Dermis blood vessel endothelial cell (primary cell): ENCODE measurements around the gene BAG5. TPM values are rescaled to one million over a fixed set of nuclear protein-coding genes. Genes with fewer than 3 reads are reported as not detected.

Source experiments
- DNase-seq: peaks from one replicate; pipeline ENCODE4 v3.0.0; 2010
- total RNA-seq: library from RNA; depleted of rRNA; stranded (reverse); fragments of >200 nt; gene quantifications from 2 replicates; pipeline ENCODE4 v1.2.3, GENCODE V29; 2014

The BAG5 gene
- total RNA-seq, 1 donor from 2014 or later, result 35.4 TPM

DNA sequence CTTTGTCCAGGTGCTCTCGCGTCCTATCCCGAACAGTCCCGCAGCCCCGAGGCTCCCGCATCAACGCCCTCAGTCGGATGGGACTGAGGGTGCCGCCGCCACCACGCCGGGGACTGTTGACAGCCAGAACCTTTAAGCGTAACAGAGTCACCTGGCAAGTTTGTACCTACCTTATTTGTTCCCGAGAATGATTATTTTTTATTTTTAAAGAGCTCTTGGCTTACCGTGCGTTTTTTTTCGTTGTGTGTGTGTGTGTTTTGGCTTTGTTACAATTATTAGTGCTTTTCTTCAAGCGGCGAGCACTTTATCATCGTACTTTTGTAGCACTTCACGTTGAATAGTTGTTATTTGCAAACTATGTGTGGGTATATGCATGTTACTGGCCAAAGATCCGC lies 766 bp upstream of the BAG5 start:
- DNase-seq, result no peak

DNA sequence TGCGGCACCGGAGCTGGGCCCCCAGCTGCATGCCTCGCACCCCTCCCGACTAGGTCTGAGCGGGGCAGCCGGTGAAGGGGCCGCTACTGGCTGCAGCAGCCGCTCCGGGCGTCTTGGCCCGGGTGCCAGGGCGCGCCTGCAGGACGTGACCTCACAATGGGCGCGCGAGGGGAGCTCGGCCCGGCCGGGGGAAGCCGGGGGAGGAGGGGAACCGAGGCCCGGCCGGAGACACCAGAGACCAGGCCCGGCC lies 353 bp downstream of the BAG5 start:
- peak; percentile 79 for DNase-seq

DNA sequence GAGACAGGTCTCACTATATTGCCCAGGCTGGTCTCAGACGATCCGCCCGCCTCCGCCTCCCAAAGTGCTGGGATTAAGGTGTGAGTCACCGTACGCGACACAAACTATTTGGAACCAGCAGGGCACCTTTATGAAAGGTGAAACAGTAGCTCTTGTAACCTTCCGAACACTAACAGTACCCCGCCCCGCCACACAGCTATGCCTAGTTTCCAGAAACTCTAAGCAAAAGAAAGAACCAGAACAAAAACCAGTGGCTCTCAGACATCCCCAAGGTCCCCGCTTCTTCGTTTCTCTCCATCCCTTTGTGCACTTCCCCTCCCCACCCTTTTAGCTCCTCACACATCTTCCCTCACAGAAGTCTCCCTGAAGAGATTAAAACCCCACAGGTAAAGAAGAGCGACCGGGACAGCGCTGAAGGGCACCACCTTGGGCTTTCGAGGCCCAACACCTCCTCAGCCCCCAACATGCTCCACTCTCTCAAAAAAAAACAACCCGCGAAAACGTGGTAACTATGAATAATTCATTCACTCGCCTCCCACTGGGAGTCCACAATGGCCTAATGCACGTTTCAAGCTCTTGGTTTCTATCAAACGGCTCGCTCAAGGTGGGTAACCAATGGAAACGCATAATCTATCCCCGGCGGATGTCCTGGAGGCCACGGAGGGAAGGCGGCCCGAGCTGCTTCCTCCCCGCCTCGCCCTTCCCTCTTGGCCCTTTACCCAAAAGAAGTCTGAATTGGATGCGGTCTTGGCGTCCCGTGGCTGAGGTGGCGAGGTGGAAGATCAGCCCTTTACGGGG lies 877 bp downstream of the BAG5 start:
- peak; percentile 84 for DNase-seq

DNA sequence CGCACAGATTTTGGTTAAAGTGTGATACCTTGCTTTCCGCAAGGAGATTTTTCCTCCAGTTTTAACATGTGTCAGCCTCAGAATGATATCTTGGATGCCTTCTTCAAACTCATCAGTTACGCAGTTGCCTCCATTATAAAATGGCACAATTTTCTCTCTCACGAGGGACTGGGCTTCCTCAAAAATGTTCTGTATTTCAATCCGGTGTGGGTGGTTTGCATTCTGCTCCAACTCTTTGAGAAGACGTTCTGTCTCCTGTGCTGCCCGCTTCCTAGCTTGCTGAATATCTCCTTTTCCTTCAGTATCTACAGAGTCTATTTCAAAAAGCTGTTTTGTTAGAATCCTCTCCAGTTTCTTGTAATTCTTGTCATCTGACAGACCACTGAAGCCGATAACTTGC lies 1.8 kb downstream of the BAG5 start:
- DNase-seq, result no peak

DNA sequence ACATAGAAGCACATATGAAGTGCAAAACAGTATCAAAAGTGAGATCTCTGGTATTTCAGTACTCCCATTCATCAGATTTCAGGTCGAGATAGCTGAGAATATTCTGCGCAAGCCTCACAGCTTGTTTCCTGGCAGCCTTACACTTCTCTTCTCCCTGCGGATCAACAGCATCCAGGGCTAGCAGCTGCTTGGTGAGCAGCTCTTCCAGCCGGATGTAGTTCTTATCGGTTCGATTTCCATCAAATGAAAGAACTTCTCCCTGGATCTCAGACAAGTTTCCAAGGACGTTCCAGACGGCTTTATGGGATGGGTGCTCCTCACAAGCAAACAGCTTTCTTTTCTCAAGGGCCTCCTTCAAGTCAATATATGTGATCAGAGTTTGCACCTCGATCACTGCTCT lies 2.7 kb downstream of the BAG5 start:
- DNase-seq, result no peak

DNA sequence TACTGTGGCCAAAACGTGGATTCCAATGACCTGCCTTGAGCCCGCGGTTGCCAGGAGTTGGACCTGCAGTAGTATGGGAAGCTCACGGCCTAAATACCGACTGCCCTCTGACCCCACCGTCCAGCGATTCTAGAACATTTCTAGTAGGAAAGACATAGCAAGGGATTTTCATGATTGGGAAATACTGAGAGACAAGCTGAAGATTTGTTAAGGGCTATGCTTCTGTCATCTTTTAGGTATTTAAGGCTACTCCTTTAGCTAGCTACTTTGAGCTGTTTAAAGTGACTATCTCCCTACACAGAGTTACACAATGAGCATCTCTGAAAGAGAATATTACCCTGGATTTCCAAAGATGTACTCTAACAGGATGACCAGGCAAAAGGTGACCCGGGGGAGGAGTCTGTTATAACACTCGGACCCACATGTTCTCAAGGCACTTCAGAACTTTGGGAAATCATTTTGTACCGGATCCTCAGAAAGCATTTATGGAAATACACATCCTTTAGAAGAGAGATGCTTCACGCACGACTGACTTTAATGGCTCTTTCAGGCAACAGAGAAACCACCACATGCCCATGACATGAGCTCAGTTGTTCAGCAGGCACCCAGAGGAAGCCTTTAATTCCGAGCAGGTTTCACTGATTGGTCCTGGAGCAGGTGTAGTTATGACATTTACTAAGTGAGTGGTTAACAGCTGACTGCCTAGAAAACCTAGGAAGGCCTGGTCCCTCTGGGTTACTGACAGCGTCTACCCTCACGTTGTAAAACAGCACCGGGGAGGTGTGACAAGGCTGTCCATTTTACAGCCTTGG lies 4.2 kb downstream of the BAG5 start:
- no peak for DNase-seq

DNA sequence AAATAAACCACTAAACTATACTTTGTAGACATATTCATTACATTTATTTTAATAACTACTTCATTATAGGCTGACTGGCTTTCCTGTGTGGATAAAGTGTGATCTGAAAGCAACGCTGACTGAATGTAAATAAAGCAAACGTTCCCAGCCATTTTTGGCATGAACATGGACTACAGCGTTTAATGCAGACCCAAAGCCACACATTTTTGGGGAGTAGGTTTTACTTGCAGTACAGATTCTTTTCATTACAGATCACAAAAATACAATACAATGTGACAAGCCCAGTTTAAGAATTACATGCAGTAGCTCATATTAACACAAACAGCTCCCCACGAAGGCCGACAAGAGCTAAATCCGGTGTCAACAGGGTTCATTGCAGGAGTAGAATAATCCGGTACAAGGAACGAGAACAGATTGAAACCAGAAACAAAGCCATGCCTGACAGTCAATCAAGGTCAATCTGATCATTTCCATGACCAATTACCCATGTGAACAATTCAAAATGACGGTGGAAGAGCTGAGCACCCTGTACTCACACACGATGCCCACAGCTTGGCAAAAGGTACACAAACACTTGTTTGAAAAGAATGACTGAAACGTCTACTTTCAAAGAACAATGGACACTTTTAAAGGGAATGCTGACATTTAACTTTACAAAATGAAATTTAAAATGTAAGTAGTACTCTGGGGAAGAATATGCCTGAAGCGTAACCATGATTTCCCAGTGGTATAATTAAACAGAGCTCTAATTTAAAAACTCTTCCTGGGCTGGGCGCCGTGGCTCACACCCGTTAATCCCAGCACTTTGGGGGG lies 5.3 kb downstream of the BAG5 start:
- DNase-seq, result no peak

DNA sequence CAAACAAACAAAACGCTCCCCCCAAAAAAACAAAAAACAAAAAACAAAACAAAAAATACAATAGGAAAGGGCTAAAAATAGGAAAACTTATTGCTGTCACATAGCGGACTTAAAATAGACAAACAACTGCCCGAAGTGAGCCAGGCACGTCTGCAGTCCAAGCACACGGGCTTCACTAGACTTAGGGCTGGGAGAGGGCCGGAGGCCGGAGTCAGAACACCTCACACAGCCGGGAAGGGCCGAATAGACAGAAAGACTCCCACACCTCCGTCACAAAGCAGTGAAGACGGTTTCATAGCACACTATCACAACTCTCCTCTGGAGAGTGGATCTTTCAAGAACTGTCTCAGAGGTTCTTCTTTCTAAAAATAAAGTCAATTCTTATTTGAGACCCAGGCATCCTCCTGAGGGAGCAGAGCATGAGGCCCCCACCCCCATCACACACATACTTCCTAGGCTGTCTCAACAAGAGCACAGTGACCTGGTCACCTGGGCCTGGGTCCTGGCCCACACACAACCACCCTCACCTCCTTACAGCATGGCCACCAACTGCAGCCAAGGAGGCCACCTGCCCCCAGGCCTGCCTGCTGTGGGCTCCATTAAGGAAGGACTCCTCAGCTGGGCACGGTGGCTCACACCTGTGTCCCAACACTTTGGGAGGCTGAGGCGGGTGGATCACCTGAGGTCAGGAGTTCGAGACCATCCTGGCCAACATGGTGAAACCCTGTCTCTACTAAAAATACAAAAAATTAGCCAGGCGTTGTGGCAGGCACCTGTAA lies 6.7 kb downstream of the BAG5 start:
- DNase-seq, result no peak

DNA sequence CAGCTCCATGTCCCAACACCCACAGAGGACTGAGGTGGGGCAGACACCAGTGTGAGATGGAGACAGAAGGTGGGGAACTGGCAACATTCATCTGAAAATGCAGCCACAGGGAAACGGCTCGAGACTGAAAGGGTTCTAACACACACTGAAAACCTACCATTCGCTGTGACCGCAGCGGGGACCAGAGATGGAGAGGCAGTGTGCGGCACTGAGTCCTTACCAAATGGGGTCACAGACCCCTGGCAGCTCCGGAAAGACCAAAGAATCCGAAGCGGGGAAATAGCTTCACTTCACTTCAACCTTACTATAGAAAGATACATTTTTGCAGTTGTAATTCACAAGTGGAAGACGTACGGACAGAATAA lies 9.6 kb downstream of the BAG5 start:
- no peak for DNase-seq

DNA sequence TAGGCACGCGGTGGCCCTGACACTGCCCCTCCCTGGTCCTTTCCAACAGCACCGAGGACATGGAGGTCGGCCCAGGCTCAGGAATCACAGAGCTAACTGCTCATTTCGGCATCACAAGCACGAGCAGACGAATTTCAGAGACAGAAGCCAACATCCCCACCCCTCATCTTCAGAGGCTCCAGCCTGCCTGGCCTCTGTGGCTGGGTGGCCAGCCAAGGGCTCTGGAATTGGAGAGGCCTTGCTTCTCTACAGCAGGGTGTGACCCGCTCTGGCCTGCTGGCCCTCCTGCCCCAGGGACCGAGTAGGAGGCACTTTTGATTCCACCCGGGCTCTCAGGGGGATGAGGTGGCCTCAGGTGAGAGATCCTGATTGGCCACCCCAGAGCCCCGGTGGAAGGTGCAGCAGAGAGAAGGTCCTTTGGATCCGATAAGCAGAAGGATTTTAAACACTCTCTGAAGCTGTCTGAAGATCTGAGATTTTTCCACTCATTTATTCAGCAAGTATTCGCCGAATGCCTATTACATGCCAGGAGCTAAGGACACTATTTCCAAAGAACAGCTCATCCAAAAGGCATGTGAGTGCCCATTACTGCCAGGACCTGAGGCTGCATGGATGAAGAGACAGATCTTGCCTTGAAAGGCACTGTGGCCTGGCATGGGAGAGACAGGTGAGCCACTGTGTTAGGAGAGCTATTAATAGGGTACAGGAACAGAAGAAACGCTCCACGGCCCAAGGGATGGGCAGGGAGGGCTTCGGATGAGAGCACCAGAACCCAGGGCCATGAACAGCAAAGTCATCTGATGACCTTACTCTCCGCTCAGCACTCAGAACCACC lies 10.2 kb downstream of the BAG5 start:
- DNase-seq, result no peak

DNA sequence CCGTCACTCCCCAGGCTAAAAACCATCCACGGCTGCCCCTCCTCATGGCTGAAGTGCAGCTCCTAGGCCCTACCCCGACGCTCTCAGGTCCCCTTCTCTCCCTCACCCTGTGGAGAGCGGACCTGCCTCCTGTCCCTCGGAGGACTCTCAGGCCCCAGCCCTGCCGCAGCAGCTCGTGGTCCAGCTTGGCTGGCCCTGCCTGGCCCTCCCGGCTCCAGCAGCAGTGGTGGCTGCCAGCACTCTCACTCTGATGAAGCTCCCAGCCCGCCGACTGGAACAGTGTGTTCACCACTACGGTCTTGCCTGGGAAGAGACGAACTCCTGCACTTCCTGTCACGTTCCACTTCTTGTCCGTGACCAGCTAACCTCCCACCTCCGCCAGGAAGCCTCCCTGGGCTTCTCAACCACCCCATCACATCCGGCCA lies 11.1 kb downstream of the BAG5 start:
- DNase-seq, result no peak

DNA sequence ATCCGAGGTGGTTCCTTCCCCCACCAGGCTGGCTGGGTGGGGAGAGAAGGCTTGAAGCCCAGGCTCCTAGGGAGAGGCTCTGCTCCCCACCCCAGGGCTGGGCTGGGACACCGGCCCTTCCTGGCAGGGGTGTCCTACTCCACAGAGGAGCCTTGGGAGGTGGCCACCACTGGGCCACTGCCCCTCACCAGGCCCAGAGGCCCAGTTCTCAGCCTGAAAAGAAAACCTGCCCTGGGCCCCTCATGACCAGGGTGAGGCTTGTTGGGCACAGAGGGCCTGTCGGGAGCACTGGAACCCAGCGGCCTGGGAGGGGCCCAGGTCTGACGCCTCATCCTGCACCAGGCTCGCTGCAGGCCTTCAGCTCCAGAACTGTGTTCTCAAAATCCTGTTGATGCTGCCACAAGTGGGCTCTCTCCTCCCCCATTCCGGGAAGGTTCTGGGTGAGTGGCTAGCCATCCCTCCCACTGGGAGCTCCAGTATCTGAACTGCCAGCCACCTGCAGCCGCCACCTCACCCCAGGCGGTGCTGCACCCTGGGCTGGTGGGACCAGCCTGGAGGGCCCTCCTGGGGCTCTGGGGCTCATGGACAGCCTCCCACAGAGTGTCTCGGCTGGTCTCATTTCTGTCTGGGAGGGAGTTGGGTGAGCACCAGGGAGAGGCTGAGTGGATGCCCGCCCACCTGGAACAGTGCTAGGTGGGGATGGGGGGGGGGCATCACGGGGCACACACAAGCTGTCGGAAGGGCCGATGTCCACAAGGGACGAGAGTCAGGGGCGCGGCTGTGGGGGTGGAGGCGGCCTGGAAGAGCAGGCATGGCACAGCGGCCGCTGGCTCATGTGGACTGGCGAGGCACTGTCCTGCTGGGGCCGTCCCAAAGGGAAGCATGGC lies 11.8 kb downstream of the BAG5 start:
- DNase-seq, result no peak

DNA sequence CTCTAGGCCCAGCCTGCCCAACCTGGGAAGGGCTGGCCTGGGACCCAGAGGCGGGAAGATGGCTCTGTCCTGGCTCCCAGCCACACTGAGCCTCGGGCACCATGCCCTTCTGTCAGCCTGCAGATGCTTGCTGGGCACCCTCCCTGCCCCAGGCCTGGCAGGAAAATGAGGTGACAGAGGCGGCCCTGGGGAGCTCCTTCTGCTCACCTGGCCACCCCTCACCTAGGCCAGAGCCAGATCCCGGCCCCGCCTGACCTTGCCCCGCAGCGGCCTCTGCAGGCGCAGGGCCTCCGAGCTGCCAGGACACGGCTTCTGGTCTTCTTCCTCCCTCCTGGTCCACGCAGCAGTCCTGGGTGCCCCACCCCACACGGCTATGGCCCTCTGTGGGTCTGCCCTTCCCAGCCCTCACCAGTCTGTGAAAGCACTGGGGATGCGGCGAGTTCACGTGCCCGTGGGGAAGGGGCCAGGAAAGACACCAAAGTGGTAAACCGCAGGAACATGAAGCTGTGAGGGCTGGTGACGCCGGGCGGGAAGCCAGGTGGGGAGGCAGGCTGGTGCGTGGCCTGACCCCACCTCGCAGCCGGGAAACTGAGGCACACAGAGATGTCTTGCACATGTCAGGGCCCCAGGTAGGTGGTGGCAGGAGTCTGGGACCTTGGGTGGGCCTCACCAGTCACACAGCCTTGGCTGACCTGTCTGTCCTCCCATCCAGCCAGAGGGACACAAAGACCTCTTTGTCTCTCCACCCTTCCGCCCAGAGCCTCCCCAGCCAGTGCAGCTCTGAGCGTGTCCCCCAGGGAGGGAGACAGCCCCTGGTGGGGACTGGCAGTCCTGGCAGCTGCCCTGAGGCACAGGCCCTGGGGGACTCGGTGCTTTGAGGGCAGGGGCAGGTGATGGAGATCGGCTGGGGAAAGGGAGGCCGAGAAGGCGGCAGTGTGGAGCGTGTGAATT lies 12.8 kb downstream of the BAG5 start:
- DNase-seq, result no peak

DNA sequence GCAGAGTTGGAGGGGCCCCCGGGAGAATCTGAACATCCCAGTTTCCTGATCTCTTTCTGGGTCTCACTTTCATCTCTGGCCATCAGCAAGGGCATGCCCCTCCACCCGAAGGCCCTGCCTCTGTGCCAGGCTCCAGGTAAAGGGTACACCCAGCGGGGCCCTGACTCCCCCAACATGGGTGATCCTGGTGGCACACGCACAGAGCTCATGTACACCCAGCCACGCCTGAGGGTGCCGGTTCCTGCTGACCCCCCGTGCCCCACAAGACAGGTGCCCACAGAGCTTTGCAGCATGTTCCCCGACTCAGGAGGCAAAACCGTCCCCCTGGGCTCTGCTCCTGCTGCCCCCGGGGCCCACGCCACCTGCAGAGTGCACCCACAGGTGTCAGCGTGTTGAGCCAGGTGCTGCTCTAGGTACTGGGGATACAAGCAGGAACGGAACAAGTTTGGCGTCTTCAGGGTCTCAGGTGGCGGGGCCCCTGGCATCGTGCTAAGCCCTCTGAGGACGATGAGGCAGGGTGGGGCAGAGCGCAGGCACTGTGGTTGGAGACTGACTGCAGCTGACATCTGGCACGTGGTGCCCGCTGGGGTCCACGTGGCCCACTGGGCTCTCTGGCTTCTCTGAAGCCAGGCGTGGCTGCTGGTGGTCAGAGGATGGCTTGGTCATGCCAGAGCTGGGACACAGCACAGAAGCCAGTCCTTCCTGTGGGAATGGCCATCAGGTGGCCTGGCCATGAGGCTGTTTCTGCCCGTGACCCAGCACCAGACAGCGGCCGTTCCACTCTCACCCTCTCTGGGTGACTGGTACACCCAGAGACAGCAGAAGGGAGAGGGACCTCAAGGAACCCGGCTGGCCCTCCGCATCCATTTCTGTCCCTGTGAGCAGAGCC lies 13.8 kb downstream of the BAG5 start:
- DNase-seq, result no peak

DNA sequence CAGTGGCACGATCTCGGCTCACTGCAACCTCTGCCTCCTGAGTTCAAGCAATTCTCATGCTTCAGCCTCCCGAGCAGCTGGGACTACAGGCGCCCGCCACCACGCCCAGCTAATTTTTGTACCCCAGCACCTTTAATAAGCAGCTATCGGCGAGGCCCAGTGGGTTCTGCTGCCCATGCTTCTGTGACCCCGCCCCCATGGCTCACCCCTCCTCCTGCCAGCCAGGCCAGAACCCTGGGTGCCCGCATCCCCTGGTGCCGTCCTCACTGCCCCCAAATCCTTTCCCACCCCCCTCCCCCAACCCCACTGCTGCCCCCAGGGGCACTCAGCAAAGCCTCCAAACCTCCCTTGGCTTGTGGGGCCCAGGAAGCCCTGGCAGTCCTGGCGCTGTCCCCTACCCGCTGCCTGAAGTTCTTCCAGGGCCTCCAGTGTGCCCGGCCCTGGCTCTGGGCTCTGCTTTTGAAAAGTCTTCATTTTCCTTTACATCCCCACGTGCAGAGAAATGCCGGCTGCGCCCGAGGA lies 14.5 kb downstream of the BAG5 start:
- DNase-seq, result no peak

DNA sequence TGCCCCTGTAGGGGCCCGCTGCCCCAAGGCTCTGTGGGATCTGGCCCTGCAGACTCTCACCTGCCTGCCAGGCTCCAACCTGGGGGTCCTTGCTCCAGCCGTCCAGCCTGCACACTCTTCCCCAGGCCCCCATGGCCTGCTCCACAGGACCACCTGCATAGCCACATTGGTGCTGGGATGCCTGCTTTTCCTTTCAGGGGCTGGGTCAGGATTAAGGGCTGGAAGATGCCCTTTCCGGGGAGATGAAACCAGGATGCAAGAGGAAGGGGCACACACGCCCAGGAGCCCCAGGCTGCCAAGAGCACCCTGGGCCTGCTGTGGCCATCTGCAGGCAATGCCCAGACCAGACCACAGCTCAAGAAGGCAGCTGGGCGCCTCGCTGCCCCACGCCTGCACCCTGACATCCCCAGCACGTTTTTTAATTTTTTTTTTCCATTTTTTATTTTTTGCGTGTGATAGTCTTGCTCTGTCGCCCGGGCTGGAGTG lies 15.0 kb downstream of the BAG5 start:
- no peak for DNase-seq

DNA sequence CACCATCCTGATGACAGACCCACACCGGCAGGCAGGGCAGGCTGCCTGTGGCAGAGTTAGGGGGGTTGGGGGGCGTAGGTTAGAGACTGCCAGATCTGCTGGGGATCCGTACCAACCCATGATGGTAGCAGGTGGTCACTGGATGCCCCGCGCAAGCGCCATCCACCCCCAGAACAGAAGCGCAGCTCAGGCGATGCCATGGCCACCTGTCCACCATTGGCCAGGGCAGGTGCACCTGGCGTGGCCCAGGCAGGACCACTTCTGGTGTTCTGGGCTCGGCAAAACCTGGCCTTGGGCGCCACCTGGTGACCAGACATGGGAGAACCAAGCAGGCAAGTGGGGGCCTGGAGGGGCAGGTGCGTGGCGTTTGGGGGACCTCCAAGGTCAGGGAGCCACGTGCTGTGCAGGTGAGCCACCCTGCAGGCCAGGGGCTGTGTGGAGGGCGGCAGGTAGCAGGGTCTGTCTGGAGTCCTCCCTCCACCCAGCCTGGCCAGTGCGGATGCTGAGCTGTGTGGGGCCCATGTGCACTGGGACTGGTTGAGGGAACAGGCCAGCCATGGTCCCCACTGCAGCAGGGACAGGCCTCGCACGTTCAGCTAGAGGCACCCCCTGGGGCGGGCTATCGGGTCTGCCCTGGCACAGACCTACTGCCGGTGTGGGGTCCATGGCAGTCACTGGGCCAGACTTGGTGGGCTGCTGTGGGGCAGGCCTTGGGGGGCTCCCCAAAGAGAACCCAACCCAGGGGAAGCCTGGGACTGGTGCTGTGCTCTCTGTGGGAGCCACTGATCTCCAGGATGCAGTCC lies 15.6 kb downstream of the BAG5 start:
- DNase-seq, result peak; percentile 73
